Activated naive CD8-positive, alpha-beta T cell (primary cell): ENCODE data around the gene PDCD2L.
"Not testable (repeated sequence)": the region's sequence is repeated elsewhere in the genome, so short reads cannot be mapped to it uniquely, and the experiment has no call there.

Experiments used
- H3K27ac Mint-ChIP-seq: one replicate; pipeline ENCODE4 v1.8.0; 2021; ENCODE audit warnings: mixed read lengths
- H3K27me3 Mint-ChIP-seq: one replicate; pipeline ENCODE4 v1.8.0; 2021; ENCODE audit warnings: mixed read lengths
- H3K36me3 Mint-ChIP-seq: one replicate; pipeline ENCODE4 v1.8.0; 2021; ENCODE audit warnings: mixed read lengths
- H3K4me1 Mint-ChIP-seq: one replicate; pipeline ENCODE4 v1.8.0; 2021; ENCODE audit warnings: low read depth, mixed read lengths
- H3K4me3 Mint-ChIP-seq: one replicate; pipeline ENCODE4 v1.8.0; 2021; ENCODE audit warnings: mild to moderate bottlenecking, mixed read lengths
- H3K9me3 Mint-ChIP-seq: one replicate; pipeline ENCODE4 v1.8.0; 2021; ENCODE audit warnings: low read depth, mixed read lengths

PDCD2L gene

GRCh38 chr19:34388745-34389144, 15.5 kb upstream of the PDCD2L start:
- H3K4me1 Mint-ChIP-seq, H3K36me3 Mint-ChIP-seq, H3K9me3 Mint-ChIP-seq, H3K27ac Mint-ChIP-seq, H3K27me3 Mint-ChIP-seq, H3K4me3 Mint-ChIP-seq: not testable (repeated sequence)

GRCh38 chr19:34391813-34392212, 12.4 kb upstream of the PDCD2L start:
- H3K9me3 Mint-ChIP-seq: no peaks in the 10 kb centered on the region
- no peaks in the 10 kb centered on the region for H3K4me1 Mint-ChIP-seq
- H3K36me3 Mint-ChIP-seq: no peaks in the 10 kb centered on the region
- H3K27ac Mint-ChIP-seq: no peak overlapping the region
- no peak overlapping the region for H3K4me3 Mint-ChIP-seq
- no peaks in the 10 kb centered on the region for H3K27me3 Mint-ChIP-seq

- H3K27ac Mint-ChIP-seq: no peak overlapping the region
- H3K9me3 Mint-ChIP-seq: no peaks in the 10 kb centered on the region
- no peaks in the 10 kb centered on the region for H3K27me3 Mint-ChIP-seq
- no peak overlapping the region for H3K4me3 Mint-ChIP-seq
- H3K36me3 Mint-ChIP-seq: no peaks in the 10 kb centered on the region
- H3K4me1 Mint-ChIP-seq: no peaks in the 10 kb centered on the region
These were observed 11.2 kb upstream of the PDCD2L start for GRCh38 chr19:34393031-34393430.

GRCh38 chr19:34393629-34394028, 10.6 kb upstream of the PDCD2L start:
- no peak overlapping the region for H3K4me3 Mint-ChIP-seq
- H3K27me3 Mint-ChIP-seq: no peaks in the 10 kb centered on the region
- no peaks in the 10 kb centered on the region for H3K4me1 Mint-ChIP-seq
- no peaks in the 10 kb centered on the region for H3K9me3 Mint-ChIP-seq
- H3K27ac Mint-ChIP-seq: no peak overlapping the region
- H3K36me3 Mint-ChIP-seq: no peaks in the 10 kb centered on the region

GRCh38 chr19:34397853-34398252, 6.3 kb upstream of the PDCD2L start:
- Mint-ChIP-seq H3K4me3 (no peak overlapping the region), H3K36me3 (no peaks in the 10 kb centered on the region), H3K27ac (no peak overlapping the region), H3K4me1 (peaks cover 2% of the 10 kb centered on the region), H3K27me3 (no peaks in the 10 kb centered on the region), H3K9me3 (no peaks in the 10 kb centered on the region)

- peaks cover 8% of the 10 kb centered on the region for H3K4me1 Mint-ChIP-seq
- no peaks in the 10 kb centered on the region for H3K9me3 Mint-ChIP-seq
- no peaks in the 10 kb centered on the region for H3K36me3 Mint-ChIP-seq
- no peak overlapping the region for H3K27ac Mint-ChIP-seq
- H3K4me3 Mint-ChIP-seq: no peak overlapping the region
- H3K27me3 Mint-ChIP-seq: no peaks in the 10 kb centered on the region
These were observed 4.3 kb upstream of the PDCD2L start for GRCh38 chr19:34399886-34400285.

GRCh38 chr19:34400844-34401243, 3.4 kb upstream of the PDCD2L start:
- H3K4me1 Mint-ChIP-seq: peaks cover 12% of the 10 kb centered on the region
- H3K4me3 Mint-ChIP-seq, H3K36me3 Mint-ChIP-seq, H3K27ac Mint-ChIP-seq, H3K27me3 Mint-ChIP-seq, H3K9me3 Mint-ChIP-seq: not testable (repeated sequence)

- Mint-ChIP-seq H3K27ac (no peak overlapping the region), H3K4me3 (no peak overlapping the region), H3K27me3 (no peaks in the 10 kb centered on the region), H3K4me1 (peaks cover 18% of the 10 kb centered on the region), H3K36me3 (no peaks in the 10 kb centered on the region), H3K9me3 (no peaks in the 10 kb centered on the region)
These were observed 2.1 kb upstream of the PDCD2L start for GRCh38 chr19:34402074-34402600.

GRCh38 chr19:34403784-34404108, 453 bp upstream of the PDCD2L start:
- H3K36me3 Mint-ChIP-seq: no peaks in the 10 kb centered on the region
- no peaks in the 10 kb centered on the region for H3K9me3 Mint-ChIP-seq
- H3K4me3 Mint-ChIP-seq: peak overlapping the region; percentile 91

GRCh38 chr19:34405892-34406660, 1.9 kb downstream of the PDCD2L start:
- Mint-ChIP-seq H3K27me3 (no peaks in the 10 kb centered on the region), H3K36me3 (peaks cover 3% of the 10 kb centered on the region), H3K4me1 (peaks cover 37% of the 10 kb centered on the region), H3K9me3 (no peaks in the 10 kb centered on the region), H3K4me3 (peak overlapping the region; percentile 91), H3K27ac (no peak overlapping the region)

More at GRCh38 chr19:34403784-34404108, 453 bp upstream of the PDCD2L start:
- Mint-ChIP-seq H3K4me1 (peaks cover 27% of the 10 kb centered on the region), H3K27ac (peak overlapping the region; percentile 86), H3K27me3 (no peaks in the 10 kb centered on the region)

- peaks cover 35% of the 10 kb centered on the region for H3K4me1 Mint-ChIP-seq
- H3K9me3 Mint-ChIP-seq: no peaks in the 10 kb centered on the region
- H3K36me3 Mint-ChIP-seq: peaks cover 3% of the 10 kb centered on the region
- H3K27ac Mint-ChIP-seq: no peak overlapping the region
- no peaks in the 10 kb centered on the region for H3K27me3 Mint-ChIP-seq
- H3K4me3 Mint-ChIP-seq: no peak overlapping the region
These were observed 4.2 kb downstream of the PDCD2L start for GRCh38 chr19:34408411-34408810.

GRCh38 chr19:34409189-34410164, 5.3 kb downstream of the PDCD2L start:
- no peaks in the 10 kb centered on the region for H3K27me3 Mint-ChIP-seq
- peaks cover 31% of the 10 kb centered on the region for H3K4me1 Mint-ChIP-seq
- no peaks in the 10 kb centered on the region for H3K9me3 Mint-ChIP-seq
- peak overlapping the region; percentile 32 for H3K4me3 Mint-ChIP-seq
- H3K27ac Mint-ChIP-seq: no peak overlapping the region
- H3K36me3 Mint-ChIP-seq: peaks cover 3% of the 10 kb centered on the region

GRCh38 chr19:34411216-34411615, 7.0 kb downstream of the PDCD2L start:
- peaks cover 24% of the 10 kb centered on the region for H3K4me1 Mint-ChIP-seq
- no peak overlapping the region for H3K27ac Mint-ChIP-seq
- H3K36me3 Mint-ChIP-seq: peaks cover 3% of the 10 kb centered on the region
- no peaks in the 10 kb centered on the region for H3K27me3 Mint-ChIP-seq
- H3K9me3 Mint-ChIP-seq: no peaks in the 10 kb centered on the region
- H3K4me3 Mint-ChIP-seq: no peak overlapping the region

GRCh38 chr19:34416021-34416545, 11.9 kb downstream of the PDCD2L start:
- H3K4me3 Mint-ChIP-seq: no peak overlapping the region
- H3K36me3 Mint-ChIP-seq: no peaks in the 10 kb centered on the region
- H3K27me3 Mint-ChIP-seq: no peaks in the 10 kb centered on the region
- no peak overlapping the region for H3K27ac Mint-ChIP-seq
- H3K4me1 Mint-ChIP-seq: peaks cover 9% of the 10 kb centered on the region
- H3K9me3 Mint-ChIP-seq: no peaks in the 10 kb centered on the region

GRCh38 chr19:34418300-34418699, 14.1 kb downstream of the PDCD2L start:
- no peak overlapping the region for H3K27ac Mint-ChIP-seq
- H3K36me3 Mint-ChIP-seq: no peaks in the 10 kb centered on the region
- H3K9me3 Mint-ChIP-seq: no peaks in the 10 kb centered on the region
- H3K27me3 Mint-ChIP-seq: no peaks in the 10 kb centered on the region
- H3K4me3 Mint-ChIP-seq: no peak overlapping the region
- peaks cover 9% of the 10 kb centered on the region for H3K4me1 Mint-ChIP-seq
